HG02870 (cell line): ENCODE measurements around the gene CTXN1.
"Not testable (repeated sequence)": the region's sequence is repeated elsewhere in the genome, so short reads cannot be mapped to it uniquely, and the experiment has no call there.

Experiments used
- ATAC-seq: cut with Tn5 transposase; IDR thresholded peaks from one replicate; pipeline ENCODE4 v1.9.1; 2021; ENCODE audit warnings: mild to moderate bottlenecking, moderate library complexity; ENCODE audit not compliant: unreplicated experiment

Gene CTXN1

DNA sequence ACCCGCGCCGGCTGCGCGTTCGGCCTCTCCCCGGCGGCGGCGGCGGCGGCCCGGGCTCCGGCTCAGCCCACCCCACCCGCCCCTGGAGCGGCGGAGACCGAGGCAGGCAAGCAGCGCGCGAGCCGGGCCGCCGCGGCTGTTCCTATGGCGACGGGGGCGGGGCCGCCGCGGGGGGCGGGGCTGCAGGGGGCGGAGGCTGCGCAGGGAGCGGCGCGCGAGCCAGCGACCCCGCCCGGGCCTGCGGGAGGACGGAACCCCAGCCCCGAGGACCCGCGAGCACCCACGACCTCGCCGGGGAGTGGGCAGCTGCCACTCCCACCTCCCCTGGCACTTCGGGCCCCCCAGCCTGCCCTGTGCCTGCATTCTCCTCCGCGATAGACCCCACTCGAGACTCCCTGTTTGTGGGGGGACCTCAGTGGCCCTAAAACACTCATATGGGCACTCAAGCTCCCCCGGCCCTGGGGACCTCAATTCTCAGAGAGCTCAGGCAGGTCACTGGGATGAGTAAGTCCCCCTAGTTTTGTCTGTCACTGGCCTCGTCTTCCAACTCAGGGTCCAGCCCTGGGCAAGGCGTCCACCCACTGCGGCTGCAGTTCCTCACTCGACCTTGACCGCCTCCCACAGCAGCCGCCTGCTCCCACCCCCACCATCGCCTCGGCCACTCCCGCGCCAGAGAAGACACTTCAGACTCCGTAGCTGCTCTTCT lies at the start of gene CTXN1:
Gene CTXN1 (minus strand): TSS at position 115 of the 706 bp plus-strand sequence. CDS start 597 bp downstream, outside the sequence.
- ATAC-seq = no peak

DNA sequence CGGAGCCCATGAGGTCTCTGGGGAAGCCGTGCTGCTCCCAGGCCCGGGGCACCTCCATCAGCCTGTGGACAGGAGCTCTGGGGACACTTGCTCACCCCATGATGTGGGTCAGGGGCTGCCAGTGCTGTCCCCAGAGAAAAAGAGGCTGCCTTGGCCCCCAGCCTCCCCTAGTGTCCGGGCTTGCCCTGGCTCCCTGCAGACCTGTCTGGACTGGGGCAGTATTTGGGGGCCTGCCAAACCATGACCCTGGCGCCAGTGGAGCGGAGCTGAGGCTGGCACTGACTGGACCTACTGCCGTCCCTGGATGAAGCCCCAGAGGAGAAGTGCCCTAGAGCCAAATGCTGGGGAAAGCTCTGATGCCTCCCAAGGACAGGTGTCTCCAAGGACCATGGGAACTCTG lies 49.1 kb upstream of the CTXN1 start:
- ATAC-seq = no peak

DNA sequence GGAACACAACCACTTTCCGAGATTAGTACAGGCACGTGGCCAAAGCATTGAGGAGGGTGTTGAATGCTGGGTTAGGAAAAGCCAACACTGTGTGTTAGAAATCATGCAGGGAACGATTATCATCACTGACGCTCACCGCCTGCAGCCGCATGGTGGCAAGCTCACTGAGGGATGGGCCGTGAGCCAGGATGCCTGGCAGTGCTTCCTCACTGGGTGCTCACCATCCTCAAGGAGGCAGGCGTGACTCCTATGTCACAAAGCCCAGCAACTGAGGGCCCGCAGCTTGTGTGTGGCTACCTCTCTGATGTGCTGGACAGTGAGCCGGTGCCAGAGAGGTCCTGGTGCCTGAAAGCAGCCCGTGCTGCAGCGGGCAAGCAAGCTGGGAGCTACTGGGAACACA lies 47.9 kb upstream of the CTXN1 start:
- ATAC-seq = no peak

DNA sequence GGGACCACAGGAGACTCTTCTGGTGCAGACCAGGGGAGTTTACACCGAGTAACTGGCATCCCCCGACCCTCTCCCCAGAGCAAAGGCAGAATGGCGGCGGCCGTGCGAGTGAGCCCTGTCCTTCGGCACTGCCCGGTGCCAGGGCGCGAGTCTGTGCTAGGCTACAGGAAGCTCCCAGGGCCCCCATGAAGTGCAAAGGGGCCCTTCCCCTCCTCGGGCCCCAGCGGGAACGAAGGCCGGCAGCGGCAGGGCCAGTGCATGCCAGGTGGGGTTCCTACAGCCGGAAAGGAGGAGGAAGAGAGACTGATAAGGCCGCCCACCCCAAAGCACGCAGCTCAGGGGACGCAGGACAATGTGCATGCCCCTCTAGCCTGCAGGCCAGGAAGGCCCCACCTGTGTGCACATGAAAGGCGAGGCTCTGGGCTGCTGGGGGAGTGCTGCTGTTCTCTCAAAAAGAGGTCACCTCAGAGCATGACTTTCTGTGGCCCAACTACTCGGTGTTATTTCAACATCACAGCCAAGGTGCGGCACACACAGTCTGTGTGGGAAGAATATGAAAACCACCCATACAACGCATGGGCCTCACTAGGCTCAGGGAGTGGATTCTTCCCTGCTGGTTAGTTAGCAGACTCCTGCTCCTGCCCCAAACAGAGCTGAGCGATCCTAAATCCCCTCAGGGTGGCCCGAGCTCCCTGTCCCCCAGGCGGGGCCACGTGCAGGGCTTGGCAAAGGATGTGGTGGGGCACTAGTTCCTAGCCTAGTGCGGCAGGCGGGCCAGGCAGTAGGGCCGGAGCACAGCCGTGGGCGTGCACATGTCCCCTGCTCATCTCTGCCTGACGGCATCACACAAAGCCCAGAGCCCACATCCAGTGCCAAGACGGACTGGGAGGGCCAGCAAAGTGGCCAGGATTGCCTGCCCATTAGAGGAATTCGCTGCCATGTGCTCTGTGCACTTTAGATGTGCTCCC lies 45.9 kb upstream of the CTXN1 start:
- ATAC-seq = no peak

DNA sequence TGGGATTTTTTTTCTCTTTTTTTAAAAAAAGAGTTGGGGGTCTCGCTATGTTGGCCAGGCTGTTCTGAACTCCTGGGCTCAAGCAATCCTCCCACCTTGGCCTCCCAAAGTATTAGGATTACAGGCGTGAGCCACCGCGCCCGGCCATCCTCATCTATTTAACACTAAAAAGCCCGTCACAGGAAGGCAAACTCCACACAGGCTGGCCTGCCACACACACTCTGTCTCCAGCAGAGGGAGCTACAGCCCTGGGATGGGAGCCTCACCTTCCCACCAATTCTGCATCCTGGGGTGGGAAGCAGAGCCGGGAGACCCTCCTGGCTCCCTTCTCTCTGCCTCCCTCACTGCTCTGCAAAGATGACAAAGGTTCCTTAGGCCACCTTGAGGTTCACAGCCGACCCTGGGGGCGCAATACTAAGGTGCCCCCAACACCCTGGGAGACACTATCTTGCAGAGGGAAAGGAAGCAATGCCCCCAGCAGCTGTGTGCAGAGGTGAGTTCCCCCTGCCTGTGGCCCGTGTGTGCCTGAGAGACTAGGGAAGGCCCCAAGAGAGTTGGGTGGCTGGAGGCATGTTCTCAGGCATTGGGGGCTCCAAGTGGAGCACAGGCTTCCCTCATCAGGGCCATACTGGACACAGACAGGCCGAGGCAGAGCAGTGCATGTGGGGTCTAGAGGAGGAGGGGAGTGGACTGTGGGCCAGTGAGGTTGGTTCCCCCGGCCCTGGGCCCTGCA lies 44.9 kb upstream of the CTXN1 start:
- no peak for ATAC-seq

DNA sequence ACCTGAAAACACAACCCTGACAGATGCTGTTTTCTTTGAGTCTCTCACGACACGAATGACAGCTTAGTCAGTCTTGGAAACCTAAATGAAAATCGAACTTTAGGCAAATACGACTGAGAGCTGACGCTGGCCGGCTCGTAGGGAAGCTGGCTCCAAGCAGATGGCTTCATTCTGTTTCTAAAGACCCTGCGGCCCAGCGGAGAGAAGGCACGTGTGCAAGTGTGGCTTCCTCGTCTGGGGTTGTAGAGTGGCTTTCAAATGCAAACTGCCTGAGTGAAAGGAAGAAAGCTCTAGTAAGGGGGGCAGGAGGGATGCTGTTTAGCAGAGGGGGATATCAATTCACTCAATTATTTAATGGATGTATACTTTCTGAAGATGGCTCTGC lies 43.6 kb upstream of the CTXN1 start:
- no peak for ATAC-seq

DNA sequence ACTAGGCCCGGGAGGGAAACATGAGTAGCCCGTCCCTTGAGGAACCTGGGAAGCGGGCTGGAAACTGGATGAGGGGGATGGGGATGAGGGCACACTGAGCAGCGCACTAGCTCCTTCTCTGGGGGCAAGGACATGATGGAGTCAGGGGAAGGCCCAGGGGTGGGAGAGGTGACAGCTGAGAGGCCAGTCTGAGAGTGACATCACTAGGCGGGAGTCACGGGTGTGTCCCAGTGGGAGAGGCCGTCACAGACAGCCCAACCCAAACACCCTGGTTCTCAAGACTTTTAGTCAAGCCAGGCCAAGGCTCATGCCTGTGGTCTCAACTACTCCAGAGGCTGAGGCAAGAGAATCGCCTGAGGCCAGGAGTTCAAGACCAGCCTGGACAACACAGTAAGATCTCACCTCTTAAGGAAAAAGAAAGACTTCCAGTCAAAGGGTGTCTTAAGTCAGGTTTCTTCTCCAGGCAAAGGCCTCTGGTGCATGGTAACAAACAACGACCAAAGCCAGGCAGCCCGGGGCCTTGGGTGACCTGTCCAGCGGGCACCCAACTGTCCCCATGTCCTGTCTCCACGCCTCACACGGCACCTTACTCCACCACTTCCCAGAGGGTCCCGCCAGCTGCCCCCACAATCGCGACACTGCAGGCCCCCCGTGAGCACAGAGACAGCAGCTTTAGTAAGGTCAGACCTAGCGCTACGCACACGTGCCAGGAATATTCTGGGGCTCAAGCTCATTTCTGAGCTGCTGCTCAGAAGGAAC lies 43.0 kb upstream of the CTXN1 start:
- no peak for ATAC-seq

DNA sequence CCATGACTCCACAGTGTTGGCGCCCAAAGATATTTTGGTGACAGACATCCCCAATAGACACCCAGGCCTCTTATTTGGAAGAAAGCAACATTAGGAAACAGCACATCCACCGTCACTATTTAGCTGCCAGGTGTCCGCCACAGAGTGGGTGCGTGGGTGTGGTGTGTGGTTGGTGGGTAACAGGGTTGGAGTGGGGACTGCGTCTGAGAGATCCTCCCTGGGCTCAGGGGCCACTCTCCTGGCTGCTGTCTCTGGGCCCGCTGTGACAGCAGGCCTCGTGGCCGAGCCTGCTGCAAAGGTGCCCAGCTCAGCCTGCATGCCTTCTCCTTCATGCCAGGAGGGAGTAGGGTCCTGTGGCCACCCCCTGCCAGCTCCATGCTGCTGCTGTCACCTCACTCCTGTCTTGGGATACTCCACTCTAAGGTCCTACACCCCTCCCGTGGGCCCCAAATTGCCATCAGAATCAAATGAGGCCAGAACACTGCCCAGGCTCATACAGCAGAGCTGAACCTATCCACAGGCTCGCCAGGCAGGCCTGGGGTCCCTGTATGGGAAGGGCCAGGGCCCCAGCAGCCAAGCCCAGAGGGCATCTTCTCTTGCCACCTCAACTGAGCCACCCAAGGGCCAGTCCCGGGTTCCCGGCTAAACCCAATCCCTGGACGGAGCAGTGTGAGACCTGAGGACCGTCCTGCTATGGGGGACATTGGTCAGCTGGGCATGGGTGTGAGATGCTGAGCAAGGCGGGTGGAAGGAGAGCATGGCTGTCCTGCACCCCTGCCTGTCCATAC lies 42.3 kb upstream of the CTXN1 start:
- no peak for ATAC-seq

DNA sequence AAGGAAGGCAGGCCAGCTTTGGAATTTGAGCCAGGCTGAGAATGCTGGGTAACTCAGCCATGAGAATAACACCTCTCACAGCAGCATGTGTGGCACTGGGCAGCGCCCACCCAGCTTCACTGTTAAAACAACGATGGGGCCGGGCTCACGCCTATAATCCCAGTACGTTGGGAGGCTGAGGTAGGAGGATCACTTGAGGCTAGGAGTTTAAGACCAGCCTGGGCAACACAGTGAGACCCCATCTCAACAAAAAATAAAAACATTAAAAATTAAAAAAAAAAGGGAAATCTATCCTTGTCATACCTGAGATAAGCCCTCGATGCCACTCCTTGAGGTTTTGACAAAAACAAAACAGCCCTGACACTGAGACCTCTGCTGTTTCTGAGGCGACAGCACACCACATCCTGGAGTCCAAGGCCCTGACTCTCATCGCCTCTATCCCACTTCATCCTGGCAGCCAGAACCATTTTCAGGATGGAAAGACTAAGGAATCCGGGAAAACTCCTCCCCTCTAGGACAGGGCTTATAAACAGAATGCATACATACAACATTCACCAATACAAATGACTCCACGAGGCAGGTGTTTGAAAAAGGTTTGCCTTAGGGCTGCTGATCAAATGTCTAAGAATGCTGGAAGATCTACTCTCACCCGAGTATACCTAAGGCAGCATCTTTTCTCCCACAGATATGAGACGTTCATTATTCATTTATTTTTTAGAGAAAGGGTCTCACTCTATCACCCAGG lies 40.2 kb upstream of the CTXN1 start:
- no peak for ATAC-seq

DNA sequence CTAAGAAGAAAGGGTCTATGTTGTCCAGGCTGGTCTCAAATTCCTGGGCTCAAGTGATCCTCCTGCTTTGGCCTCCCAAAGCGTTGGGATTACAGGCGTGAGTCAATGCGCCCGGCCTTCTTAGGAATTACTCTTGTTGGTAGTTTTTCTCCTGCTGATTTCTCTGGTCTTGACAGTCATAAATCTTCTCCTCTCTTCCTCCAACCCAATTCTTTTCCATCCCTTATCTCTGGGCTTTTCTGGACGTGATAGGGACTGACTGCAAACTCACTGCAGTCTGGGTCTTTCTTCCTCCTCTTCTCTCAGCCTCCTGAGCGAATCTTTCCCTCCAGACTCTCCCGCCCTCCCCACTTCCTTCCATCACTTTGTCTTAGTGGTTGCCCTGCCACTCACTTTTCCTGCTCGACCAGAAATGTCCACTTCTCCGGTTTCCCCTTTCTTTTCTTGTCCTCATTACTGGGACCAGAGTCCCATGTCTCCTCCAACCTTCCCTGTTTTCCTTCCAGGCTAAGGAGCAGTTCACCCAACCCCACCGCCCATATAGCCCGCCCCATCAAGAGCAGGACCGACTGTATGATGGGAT lies 39.4 kb upstream of the CTXN1 start:
- no peak for ATAC-seq

DNA sequence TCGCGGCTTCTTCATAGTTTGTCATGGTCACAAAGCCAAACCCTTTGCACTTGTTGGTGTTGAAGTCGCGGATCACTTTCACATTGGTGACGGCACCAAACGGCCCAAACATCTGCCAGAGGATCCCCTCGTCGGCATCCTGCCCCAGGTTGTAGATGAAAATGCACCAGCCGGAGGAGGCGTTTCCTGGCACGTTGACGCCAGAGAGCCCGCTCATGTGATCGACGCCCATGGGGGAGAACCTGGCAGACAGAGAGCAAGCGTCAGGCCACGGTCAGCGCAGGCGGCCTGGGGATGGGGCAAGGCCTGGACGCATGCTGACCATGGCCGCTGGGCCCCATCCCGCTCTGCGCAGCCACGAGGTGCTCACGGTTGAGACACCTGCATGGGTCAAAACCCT lies 37.6 kb upstream of the CTXN1 start:
- ATAC-seq = no peak

DNA sequence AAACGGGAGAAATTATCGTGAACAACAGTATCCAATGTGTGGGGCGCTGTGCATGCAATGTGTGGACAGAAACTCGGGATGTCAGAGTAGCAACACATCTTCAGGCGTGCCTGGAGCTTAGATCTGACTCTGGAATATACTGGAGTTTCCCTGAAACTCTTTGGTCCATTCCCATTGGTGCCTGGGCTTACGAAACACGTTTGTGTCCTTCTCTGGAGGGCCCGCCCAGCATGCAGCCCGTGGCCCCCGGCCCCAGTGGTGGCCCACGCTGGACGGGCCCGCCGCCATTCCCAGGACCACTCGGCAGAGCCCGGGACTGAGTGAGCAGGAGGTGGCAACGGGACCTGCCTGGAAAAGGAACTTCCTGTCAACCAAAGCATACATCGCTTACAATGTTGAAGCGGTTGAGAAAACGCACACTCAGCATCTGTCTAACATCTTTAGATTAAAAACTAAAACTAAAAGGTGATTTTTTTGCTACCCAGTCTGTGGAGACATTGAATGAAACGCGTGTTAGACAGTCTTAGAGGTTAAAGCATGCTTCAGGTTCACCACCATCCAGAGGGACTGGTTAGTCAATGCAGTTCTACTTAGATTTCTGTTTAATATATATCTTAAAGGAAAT lies 36.8 kb upstream of the CTXN1 start:
- no peak for ATAC-seq

DNA sequence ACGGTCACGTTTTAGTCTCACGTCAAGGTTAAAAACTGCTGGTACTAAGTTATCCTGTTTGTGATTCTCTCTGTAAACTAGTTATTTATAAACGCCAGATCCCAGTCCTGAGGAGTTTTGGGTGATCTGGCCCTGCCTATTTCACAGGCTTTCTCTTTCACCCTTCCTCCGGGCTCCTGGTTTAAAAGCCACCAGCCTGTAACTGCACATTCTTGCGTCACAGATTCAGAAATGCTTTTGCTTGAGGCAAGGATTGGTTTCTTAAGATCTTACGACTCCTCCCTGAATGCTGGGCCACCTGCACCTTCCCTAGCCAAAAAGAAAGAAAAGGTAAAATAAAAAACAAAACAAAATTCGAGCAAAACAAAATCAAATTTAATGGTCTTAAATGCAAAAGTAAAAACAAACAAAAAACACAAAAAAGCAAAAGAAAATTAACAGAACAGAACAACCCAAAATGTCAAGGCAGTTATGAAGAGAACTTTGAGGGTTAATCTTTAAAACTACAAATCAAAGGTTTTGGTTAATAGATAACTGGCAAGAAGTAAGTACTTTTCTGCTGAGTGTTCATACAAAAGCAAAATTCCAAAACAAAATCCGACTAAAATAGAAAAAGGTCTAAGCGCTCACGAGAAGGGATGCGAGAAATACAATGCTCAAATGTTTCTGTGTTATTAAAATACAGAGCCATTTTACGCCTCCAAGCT lies 36.1 kb upstream of the CTXN1 start:
- no peak for ATAC-seq

DNA sequence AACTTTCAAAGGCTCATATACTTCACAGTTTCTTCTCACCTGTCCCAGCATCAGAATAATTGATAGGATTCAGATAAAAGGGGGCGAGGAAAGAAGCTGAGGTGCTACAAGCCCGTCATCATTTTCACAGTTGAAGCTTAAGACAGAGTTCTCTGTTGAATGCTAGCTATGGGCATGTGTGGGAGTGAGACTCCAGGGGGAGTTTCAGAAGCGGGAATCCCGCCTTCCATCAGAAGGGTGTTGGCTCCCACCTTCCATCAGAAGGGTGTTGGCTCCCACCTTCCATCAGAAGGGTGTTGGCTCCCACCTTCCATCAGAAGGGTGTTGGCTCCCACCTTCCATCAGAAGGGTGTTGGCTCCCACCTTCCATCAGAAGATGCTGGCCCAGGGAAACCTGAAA lies 35.1 kb upstream of the CTXN1 start:
- not testable (repeated sequence) for ATAC-seq

DNA sequence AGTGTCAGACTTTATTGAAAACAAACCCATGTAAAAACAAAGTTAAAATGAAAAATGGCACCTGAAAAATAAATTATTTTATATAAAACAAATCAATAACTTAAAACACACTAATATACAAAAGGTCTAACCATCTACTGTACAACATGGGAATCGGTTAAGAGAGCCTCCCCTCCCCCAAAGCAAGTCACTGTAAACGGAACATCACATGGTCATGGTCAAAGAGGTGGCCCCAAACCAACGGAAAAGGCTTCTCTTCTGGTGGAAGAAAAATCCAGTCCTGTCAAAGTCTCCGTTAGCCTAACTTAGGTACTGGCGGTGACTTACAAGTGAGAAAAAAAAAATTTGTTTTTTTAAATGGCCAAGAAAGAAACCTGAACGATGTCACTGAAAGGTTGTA lies 33.3 kb upstream of the CTXN1 start:
- no peak for ATAC-seq

DNA sequence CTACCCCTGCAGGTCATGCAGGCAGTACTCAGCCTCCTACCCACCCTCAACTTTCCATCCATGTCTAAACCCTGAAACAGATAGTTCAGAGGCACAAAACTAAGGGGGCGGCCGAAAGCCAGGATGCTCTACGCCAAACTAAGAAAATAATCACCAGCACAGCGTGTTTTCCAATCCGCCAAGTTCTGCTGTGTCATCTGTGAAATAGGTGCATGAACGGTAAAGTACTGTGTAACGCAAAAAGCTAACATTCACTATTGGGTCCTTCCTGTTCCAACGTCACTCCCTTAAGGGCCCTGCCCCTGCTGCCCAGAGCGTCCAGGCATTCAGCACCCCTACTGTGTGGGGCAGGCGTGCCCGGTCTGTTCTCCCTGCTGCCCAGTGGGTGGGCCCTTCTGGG lies 29.8 kb upstream of the CTXN1 start:
- no peak for ATAC-seq

DNA sequence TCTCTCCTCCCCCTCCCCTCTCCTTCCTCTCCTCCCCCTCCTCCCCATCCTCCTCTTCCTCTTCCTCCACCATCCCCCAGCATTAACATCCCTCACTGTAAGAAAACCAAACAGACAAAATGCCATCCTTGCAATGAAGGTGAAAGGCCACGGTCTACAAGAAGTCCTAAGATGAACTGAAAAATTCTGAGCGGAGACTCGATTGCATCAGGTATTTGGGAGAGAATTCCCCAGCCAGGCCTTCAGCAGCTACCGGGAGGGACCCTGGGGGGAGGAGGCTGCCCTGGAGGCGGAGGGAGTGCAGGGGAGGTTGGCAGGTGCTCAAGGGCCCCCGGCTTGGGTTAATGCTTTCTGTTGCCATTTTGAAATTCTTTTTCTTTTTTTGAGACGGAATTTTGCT lies 27.6 kb upstream of the CTXN1 start:
- ATAC-seq = no peak

DNA sequence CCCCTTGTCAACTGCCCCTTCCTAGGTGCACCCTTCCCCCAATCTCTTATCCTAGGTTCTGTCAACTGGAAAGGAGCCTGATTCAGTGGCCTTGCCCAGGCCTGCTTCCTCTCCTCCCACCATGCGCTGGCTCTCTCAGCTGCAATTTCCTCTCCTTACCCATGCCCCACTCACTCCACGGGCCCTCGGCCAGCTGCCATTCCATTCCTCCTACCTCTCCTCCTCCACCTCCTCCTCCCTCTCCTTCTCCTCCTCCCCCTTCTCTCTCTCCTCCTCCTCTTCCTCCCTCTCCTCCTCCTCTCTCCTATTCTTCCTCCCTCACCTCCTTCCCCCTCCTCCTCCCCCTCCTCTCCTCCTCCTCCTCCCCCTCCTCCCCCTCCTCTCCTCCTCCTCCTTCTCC lies 27.1 kb upstream of the CTXN1 start:
- no peak for ATAC-seq
